CD4-positive, alpha-beta T cell (primary cell): ENCODE measurements around the gene PPP1R27. TPM values are rescaled to one million over a fixed set of nuclear protein-coding genes. Genes with fewer than 3 reads are reported as not detected.

Experiments
- ATAC-seq: fragments of 200-7000 bp; cut with Tn5 transposase; one replicate; pipeline ENCODE4 v1.10.0; 2022; ENCODE audit warnings: mild to moderate bottlenecking; ENCODE audit not compliant: poor library complexity
- CTCF ChIA-PET: fragments of 350-600 bp; sonication (Branson Sonifier 250); formaldehyde crosslinking; loops from one replicate; lab custom pipeline; 2021; ENCODE audit warnings: antibody characterized with exemption, inconsistent platforms; lab: Charles Lee
- POLR2A ChIA-PET: fragments of 350-600 bp; sonication (Branson Sonifier 250); formaldehyde crosslinking; loops from one replicate; lab custom pipeline; 2021; ENCODE audit warnings: antibody characterized with exemption, inconsistent platforms; lab: Charles Lee
- DNase-seq, 14 experiments: peaks; one replicate each; pipeline ENCODE4 v3.0.0-alpha.2; 2013 to 2020; ENCODE audit warnings: mixed read lengths in 2 of 14
- H3K27ac ChIP-seq, 2 donors: one replicate each; pipeline versions ENCODE4 v1.5.1 to v1.7.0; 2013; ENCODE audit warnings: low read length in 2 of 2, low read depth in 1 of 2, mild to moderate bottlenecking in 1 of 2
- H3K27me3 ChIP-seq, 2 experiments: 1 replicate in 1 of 2; 2 replicates in 1 of 2; pipeline versions ENCODE4 v1.6.1 to v1.7.0; 2013; ENCODE audit warnings: low read length in 2 of 2, control low read depth in 1 of 2, mild to moderate bottlenecking in 1 of 2, moderate library complexity in 1 of 2; ENCODE audit not compliant: insufficient read depth in 2 of 2, control insufficient read depth in 1 of 2
- H3K36me3 ChIP-seq: one replicate; pipeline ENCODE4 v1.6.1; 2013; ENCODE audit warnings: low read length, control low read depth; ENCODE audit not compliant: insufficient read depth
- H3K4me1 ChIP-seq: one replicate; pipeline ENCODE4 v1.6.1; 2013; ENCODE audit warnings: low read length, control low read depth; ENCODE audit not compliant: insufficient read depth
- H3K4me3 ChIP-seq: one replicate; pipeline ENCODE4 v1.5.1; 2013; ENCODE audit warnings: mild to moderate bottlenecking, low read length, moderate library complexity
- H3K9me3 ChIP-seq, 2 experiments: 1 replicate in 1 of 2; 2 replicates in 1 of 2; pipeline versions ENCODE4 v1.6.1 to v1.7.0; 2013; ENCODE audit warnings: low read length in 2 of 2, mild to moderate bottlenecking in 2 of 2, control low read depth in 1 of 2, moderate library complexity in 1 of 2; ENCODE audit not compliant: control insufficient read depth in 1 of 2, insufficient read depth in 1 of 2
- H3K27ac Mint-ChIP-seq: one replicate; pipeline ENCODE4 v1.8.0; 2020; ENCODE audit warnings: mixed read lengths
- H3K27me3 Mint-ChIP-seq: one replicate; pipeline ENCODE4 v1.8.0; 2021; ENCODE audit warnings: mixed read lengths
- H3K36me3 Mint-ChIP-seq: one replicate; pipeline ENCODE4 v1.8.0; 2021; ENCODE audit warnings: low read depth, mixed read lengths
- H3K4me1 Mint-ChIP-seq: one replicate; pipeline ENCODE4 v1.8.0; 2021; ENCODE audit warnings: low read depth, mixed read lengths
- H3K4me3 Mint-ChIP-seq: one replicate; pipeline ENCODE4 v1.8.0; 2020; ENCODE audit warnings: mild to moderate bottlenecking, mixed read lengths
- H3K9me3 Mint-ChIP-seq: one replicate; pipeline ENCODE4 v1.8.0; 2020; ENCODE audit warnings: mixed read lengths
- CTCF ChIP-seq: fragments of 200-600 bp; IDR thresholded peaks from one replicate; pipeline ENCODE4 v1.8.0; 2022; ENCODE audit warnings: antibody characterized with exemption, mild to moderate bottlenecking
- intact Hi-C, 2 experiments: fragments of 100-400 bp; cut with DNase I in 1 of 2; cut with micrococcal nuclease in 1 of 2; formaldehyde crosslinking; loops; one replicate each; pipeline versions ENCODE4 v1.15.1 to v1.9.0; 2023 to 2025; cut with DNase I, micrococcal nuclease
- total RNA-seq, 174 experiments: library from RNA in 2 of 174; stranded (reverse) in 2 of 174; gene quantifications; one replicate each; pipeline ENCODE4 v1.2.3 and lab custom pipeline; 2021 to 2026

Gene PPP1R27
- total RNA-seq, 2 experiments from 2014 or later = not detected

GRCh38 chr17:81819708-81820107 lies 15.1 kb downstream of the PPP1R27 start:
- peaks cover 8% of the 10 kb centered on the region for H3K36me3 Mint-ChIP-seq
- ATAC-seq (no peak), DNase-seq (no peak)
- H3K27ac Mint-ChIP-seq = no peak overlapping the region
- H3K4me1 Mint-ChIP-seq = no peaks in the 10 kb centered on the region
- Histone ChIP-seq H3K4me1 (peaks cover 7% of the 10 kb centered on the region), H3K4me3 (no peak overlapping the region), H3K9me3 (peaks cover 0 to 3% of the 10 kb centered on the region in 2 experiments), H3K36me3 (peaks cover 17% of the 10 kb centered on the region), H3K27me3 (no peaks in the 10 kb centered on the region), H3K27ac (no peak overlapping the region)
- ChIA-PET CTCF (no interaction called here), POLR2A (no interaction called here)
- no peak for TF ChIP-seq CTCF
- H3K27me3 Mint-ChIP-seq = peaks cover 8% of the 10 kb centered on the region
- no peaks in the 10 kb centered on the region for H3K9me3 Mint-ChIP-seq
- intact Hi-C loops = no loop called here
- no peak overlapping the region for H3K4me3 Mint-ChIP-seq

DNA sequence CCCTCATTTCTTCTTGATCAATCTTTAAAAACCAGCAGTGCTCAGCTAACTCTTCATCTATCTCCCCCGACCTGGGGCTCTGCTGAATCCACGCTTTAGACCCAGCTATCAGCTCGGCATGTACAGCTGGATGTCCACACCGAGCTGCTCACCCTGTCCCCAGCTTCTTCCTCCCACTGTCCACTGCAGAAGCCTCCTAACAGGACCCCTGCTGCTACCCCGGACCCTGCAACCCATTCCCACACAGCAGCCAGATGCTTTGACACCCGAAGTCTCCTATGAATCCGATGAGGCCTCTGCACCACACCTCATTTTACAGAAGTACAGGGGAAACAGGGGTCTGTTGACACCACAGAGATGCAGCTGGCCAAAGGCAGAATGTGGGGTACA lies 17.1 kb downstream of the PPP1R27 start:
- DNase-seq = no peak
- Mint-ChIP-seq H3K4me3 (no peak overlapping the region), H3K27ac (no peak overlapping the region), H3K27me3 (peaks cover 8% of the 10 kb centered on the region), H3K9me3 (no peaks in the 10 kb centered on the region), H3K4me1 (no peaks in the 10 kb centered on the region), H3K36me3 (peaks cover 4% of the 10 kb centered on the region)
- intact Hi-C loops = no loop called here
- ChIA-PET CTCF (no interaction called here), POLR2A (no interaction called here)
- H3K27ac ChIP-seq = no peak overlapping the region
- no peak for ATAC-seq
- peaks cover 0 to 3% of the 10 kb centered on the region in 2 experiments for H3K9me3 ChIP-seq
- no peak for TF ChIP-seq CTCF
- peaks cover 7% of the 10 kb centered on the region for H3K4me1 ChIP-seq
- H3K27me3 ChIP-seq = no peaks in the 10 kb centered on the region
- H3K36me3 ChIP-seq = peaks cover 7% of the 10 kb centered on the region
- no peak overlapping the region for H3K4me3 ChIP-seq

DNA sequence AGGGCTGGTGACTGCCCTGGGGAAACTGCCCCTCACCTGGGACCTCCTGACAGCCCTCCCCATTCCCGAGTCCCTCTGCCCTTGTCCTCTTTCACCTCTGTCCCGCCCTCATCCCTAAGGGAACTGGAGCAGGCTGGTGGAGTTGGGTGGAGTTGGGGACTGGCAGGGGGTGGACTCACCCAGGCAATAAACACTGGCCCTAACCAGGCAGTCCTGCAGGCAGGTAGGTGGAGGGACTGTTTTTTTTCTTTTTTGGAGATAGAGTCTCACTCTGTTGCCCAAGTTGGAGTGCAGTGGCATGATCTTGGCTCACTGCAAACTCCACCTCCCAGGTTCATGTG lies 19.2 kb downstream of the PPP1R27 start:
- Histone ChIP-seq H3K4me1 (no peaks in the 10 kb centered on the region), H3K27me3 (peaks cover 0 to 4% of the 10 kb centered on the region in 2 experiments), H3K36me3 (no peaks in the 10 kb centered on the region), H3K27ac (no peak overlapping the region), H3K9me3 (peaks cover 0 to 3% of the 10 kb centered on the region in 2 experiments), H3K4me3 (no peak overlapping the region)
- TF ChIP-seq CTCF = no peak
- no peak overlapping the region for H3K4me3 Mint-ChIP-seq
- intact Hi-C loops = no loop called here
- CTCF ChIA-PET = no interaction called here
- H3K27me3 Mint-ChIP-seq = peaks cover 8% of the 10 kb centered on the region
- ATAC-seq (no peak), DNase-seq (no peak)
- H3K36me3 Mint-ChIP-seq = no peaks in the 10 kb centered on the region
- H3K9me3 Mint-ChIP-seq = no peaks in the 10 kb centered on the region
- POLR2A ChIA-PET = no interaction called here
- no peaks in the 10 kb centered on the region for H3K4me1 Mint-ChIP-seq
- no peak overlapping the region for H3K27ac Mint-ChIP-seq
